ENCODE results near the gene WFDC2. TPM values are rescaled to one million over a fixed set of nuclear protein-coding genes. Genes with fewer than 3 reads are reported as not detected.

The WFDC2 gene
- total and polyA plus RNA-seq, 10 of the 15 experiments (the other 5 are each of a cell fraction or from before 2014, with no cell fraction given): 0.13 TPM; not detected in 9

GRCh38 chr20:45427236-45428149, 42.1 kb upstream of the WFDC2 start:
- Histone ChIP-seq H3K9me3 (replicated peaks; ENCODE audit: control insufficient read depth, insufficient read depth, low read length) (no peaks in the 10 kb centered on the region; the same call in 2 of the 3 replicates), H3K27ac (ENCODE audit: control insufficient read depth, insufficient read depth) (no peak overlapping the region), H4K20me1 (ENCODE audit: control insufficient read depth, insufficient read depth) (no peaks in the 10 kb centered on the region), H3K4me3 (no peak overlapping the region), H3K27me3 (replicated peaks in 1 of 2; ENCODE audit: control insufficient read depth in 2 of 2, insufficient read depth in 2 of 2, low read length in 1 of 2) (no peaks in the 10 kb centered on the region), H3K79me2 (ENCODE audit: control insufficient read depth, insufficient read depth, low read length) (no peaks in the 10 kb centered on the region), H3K4me2 (ENCODE audit: control insufficient read depth, insufficient read depth) (no peak overlapping the region), H3K4me1 (ENCODE audit: control insufficient read depth, insufficient read depth, low read length) (peaks cover 8% of the 10 kb centered on the region), H3K36me3 (ENCODE audit: control insufficient read depth in 2 of 2, insufficient read depth in 2 of 2, low read length in 1 of 2) (peaks cover 6 to 14% of the 10 kb centered on the region in 2 experiments; a peak in 3 of 4 replicates), H2AFZ (ENCODE audit: control insufficient read depth, low read depth, low read length) (no peak overlapping the region), H3K9ac (ENCODE audit: control insufficient read depth, insufficient read depth, low read length) (no peak overlapping the region)
- FAIRE-seq (no peak), ATAC-seq (no peak), DNase-seq (ENCODE audit: low read depth, low spot score) (no peak)
- intact Hi-C loops (cut with micrococcal nuclease; ENCODE audit: unreplicated experiment): no loop called here
- in situ Hi-C loops (cut with MboI): no loop called here
- SMC1A ChIA-PET (ENCODE audit: uncharacterized antibody, unreplicated experiment): interaction anchor here (0.5 kb wide), 1 partner anchor 23 kb away, joined by 5 read pairs; no protein-coding TSS in a partner anchor
- CTCF ChIA-PET: interaction anchor here (1.9 to 13.9 kb wide), 2 partner anchors 9 to 59 kb away, joined by 7 to 685 read pairs; partner anchors contain the start of gene SYS1
- RAD21 ChIA-PET (ENCODE audit: unreplicated experiment): interaction anchor here (1.2 kb wide), 1 partner anchor 9 kb away, joined by 5 read pairs; no protein-coding TSS in a partner anchor
- TF ChIP-seq PAX5 (IDR thresholded peaks at IDR 0.05; ENCODE audit: borderline replicate concordance, low read depth, low read length) (no peak), ZBTB11 (CRISPR knock-in tag; IDR thresholded peaks at IDR 0.05) (no peak), MEF2A (IDR thresholded peaks at IDR 0.05; ENCODE audit: insufficient read depth, low read depth, low read length) (no peak), POLR2AphosphoS2 (IDR thresholded peaks at IDR 0.05; ENCODE audit: low read depth, low read length) (no peak), CREM (IDR thresholded peaks at IDR 0.05; ENCODE audit: low read depth) (no peak), IRF5 (IDR thresholded peaks at IDR 0.05; ENCODE audit: borderline replicate concordance) (no peak), MLLT1 (IDR thresholded peaks at IDR 0.05) (no peak), SUZ12 (IDR thresholded peaks at IDR 0.05; ENCODE audit: unreplicated experiment) (no peak), ZBTB4 (CRISPR knock-in tag; IDR thresholded peaks at IDR 0.05) (no peak)
- no TSS peak for BruUV-seq (replicated peaks)
- WGBS (ENCODE audit: insufficient coverage, insufficient replicate concordance, low lambda C conversion rate, missing lambda C conversion rate): 95% methylated on average over 14 of the region's 14 CpGs
- POLR2A ChIA-PET: interaction anchor here (1.6 kb wide), 1 partner anchor 10 kb away, joined by 4 read pairs; no protein-coding TSS in a partner anchor
